DMS153 treated with DMSO at 0.1 percent for 48 hours (cell line): Measurements from ENCODE around the gene CMC4.

ENCODE experiments used
- DNase-seq: peaks from one replicate; lab custom pipeline; 2025; ENCODE audit not compliant: unreplicated experiment; lab: John Stamatoyannopoulos, UW

Gene CMC4

GRCh38 chrX:155054255-155054654, 16.7 kb downstream of the CMC4 start:
- DNase-seq = no peak

GRCh38 chrX:155053656-155054055, 17.3 kb downstream of the CMC4 start:
- no peak for DNase-seq

GRCh38 chrX:155052738-155053498, 18.0 kb downstream of the CMC4 start:
- DNase-seq = no peak

DNA sequence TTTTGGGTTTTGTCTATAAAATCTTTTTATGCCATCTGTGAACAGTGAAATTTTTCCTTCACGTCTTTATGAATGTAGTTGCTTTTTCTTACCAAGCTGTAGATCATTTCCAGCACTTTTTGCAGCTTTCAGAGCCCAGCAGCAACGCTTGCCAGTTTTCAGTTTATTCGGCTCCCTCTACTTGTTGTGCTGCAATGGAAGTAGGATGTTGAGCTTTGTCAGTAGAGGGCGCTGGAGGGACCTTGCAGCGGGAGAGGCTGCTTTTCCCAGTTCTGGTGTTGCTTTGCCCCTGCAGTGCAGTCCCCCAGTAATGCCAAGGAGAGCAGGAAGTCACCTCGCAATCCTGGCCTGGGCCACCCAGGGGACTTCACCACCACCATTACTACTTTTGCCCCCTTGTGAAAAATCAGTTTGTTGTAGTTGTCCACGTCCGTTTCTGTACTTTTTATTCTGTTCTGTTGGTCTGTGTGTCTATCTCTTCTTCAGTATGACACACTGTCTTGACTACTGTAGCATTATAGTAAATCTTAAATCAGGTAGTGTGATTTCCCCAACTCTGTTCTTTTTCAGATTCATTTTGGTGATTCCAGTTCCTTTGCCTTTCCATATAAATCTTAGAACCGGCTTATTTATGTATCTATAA, 21.8 kb downstream of the CMC4 start:
- DNase-seq = peak; percentile 4

DNA sequence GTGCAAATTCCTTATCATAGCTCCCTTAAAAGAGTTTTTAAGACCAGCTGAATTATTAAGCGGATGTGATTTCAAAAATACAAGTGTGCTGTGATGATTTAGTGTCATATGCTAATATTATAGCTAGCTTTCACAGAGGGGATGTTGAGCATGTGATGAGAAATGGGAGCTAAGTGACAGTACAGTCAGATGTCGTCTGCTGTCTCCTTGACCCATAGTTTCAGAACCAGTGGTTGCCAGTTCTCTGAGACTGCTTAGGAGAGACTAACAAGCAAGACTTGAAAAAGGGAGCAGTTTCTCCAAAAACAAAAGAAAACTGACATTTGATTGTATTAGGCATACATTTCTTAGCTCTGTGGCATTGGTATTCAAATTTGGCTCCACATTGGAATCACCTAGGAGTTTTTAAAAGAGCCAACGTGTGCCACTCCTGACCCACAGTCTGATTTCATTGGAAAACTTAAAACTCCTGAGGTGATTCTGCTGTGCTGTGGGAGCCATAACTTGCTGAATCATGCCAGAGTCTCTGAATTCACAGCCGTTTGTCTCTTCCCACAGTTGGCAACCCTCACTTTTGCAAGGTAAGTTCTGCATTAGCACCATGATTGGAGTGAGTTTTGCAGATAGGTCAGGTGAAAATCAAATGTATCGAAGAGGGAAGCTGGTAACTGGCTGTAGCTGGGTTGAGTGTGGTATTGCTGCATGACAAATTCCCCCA, 24.0 kb downstream of the CMC4 start:
- no peak for DNase-seq

GRCh38 chrX:155046129-155046810, 24.7 kb downstream of the CMC4 start:
- DNase-seq = no peak

DNA sequence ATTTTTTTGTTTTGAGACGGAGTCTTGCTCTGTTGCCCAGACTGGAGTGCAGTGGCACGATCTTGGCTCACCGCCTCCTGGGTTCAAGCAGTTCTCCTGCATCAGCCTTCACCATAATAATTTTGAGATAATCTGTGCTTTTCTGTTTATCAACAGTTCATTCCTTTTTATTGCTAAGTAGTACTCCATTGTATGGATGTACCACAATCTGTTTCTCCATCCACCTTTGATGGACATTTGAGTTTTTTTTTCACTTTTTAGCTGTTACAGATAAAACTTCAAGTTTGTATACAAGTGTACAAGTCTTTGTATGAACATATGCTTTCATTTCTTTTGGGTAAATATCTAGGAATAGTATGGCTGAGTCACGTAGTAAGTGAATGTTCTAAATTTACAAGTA, 35.2 kb downstream of the CMC4 start:
- DNase-seq = no peak

DNA sequence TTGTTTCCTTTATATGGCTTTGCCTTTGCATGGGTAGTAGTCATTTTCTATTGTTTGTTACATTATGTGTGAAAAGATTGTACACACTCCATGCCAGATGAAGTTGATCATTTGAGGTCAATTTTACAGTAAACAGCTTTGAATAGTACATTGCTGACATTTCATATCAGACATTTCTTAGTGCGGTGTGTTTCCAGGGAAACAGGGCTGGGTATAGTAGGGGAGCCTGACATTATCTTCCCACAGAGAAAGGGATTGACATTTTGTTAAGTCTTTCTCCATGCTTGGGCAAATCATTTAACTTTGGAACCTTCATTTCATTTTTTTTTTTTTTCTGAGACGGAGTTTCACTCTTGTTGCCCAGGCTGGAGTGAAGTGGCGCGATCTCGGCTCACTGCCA, 39.3 kb downstream of the CMC4 start:
- no peak for DNase-seq

GRCh38 chrX:155028877-155029291, 42.1 kb downstream of the CMC4 start:
- no peak for DNase-seq

GRCh38 chrX:155028129-155028528, 42.8 kb downstream of the CMC4 start:
- DNase-seq = no peak

DNA sequence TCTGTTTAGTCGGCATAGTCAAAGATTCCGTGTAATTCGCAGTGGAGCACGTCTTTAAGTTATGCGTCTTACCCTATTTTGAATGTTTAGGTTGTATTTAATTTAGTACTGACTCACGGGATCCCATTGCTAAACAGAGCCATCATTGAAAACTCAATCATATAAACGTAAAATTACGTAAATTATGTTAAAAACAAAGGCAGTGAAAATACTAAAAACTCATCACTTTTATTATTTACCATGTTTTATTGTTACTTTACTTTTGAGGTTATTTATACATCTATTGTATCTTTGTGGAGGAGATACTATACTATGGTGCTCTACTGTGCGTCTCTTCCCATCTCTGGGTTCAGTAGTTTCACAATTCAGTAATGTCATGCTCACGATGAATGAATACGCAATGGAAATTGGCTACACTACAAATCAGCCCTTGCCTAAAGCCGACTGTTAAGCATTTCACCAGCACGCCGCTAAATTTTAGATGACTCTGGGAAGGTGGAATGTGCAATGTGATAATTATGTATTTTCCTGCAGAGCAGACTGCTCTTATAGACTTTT, 43.3 kb downstream of the CMC4 start:
- peak; percentile 21 for DNase-seq

DNA sequence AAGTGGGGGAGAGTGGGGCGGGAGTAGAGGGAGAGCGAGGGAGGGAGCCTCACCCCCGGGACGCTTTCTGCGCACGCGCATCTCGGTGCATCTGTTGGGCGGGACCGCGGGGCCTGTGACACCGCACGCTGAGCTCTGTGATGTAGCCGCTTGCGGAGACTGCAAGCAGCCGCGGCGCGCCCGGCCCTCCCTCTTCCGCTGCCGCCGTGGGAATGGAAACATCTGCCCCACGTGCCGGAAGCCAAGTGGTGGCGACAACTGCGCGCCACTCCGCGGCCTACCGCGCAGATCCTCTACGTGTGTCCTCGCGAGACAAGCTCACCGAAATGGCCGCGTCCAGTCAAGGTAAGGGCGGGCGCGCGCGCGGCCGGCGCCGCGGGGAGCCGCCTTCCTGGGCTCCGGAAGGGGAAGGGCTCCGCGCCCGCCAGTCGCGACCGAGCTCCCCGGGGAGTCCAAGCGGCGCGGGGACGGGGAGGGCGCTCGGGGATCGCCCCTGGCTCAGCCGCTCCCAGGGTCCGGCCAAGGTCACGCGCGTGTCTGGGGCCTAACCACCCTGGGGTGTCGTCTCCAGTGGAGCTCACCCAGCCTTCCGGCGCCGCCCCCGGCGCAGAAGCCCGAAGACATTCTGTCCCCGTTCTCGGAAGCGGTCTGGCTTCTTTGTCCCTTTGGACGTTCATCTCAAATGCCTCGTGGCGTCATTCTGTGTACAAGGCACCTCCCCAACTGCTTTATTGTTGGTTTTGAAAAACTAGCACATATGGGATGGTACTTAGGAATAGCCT, 44.0 kb downstream of the CMC4 start, which contains the start of gene FUNDC2:
Gene FUNDC2, plus strand, starts transcription at position 118 of the 782 bp plus-strand sequence. Its CDS starts 95 bp downstream, at position 213.
- DNase-seq = peak; percentile 94

DNA sequence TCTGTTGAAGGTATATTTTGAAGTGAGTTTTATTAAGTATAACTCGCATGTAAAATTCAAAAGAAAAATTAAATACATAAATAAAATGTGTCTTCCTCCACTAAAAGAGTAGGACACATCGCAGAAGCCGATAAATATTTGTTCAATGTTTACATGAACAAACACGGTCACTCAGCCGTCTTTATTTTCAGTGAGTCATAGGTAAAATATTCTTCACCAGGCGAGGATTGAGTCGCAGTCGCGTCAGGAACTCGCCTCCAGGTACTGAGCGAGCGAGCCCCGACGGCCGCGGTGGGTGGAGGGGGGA, 44.6 kb downstream of the CMC4 start:
- DNase-seq = no peak

DNA sequence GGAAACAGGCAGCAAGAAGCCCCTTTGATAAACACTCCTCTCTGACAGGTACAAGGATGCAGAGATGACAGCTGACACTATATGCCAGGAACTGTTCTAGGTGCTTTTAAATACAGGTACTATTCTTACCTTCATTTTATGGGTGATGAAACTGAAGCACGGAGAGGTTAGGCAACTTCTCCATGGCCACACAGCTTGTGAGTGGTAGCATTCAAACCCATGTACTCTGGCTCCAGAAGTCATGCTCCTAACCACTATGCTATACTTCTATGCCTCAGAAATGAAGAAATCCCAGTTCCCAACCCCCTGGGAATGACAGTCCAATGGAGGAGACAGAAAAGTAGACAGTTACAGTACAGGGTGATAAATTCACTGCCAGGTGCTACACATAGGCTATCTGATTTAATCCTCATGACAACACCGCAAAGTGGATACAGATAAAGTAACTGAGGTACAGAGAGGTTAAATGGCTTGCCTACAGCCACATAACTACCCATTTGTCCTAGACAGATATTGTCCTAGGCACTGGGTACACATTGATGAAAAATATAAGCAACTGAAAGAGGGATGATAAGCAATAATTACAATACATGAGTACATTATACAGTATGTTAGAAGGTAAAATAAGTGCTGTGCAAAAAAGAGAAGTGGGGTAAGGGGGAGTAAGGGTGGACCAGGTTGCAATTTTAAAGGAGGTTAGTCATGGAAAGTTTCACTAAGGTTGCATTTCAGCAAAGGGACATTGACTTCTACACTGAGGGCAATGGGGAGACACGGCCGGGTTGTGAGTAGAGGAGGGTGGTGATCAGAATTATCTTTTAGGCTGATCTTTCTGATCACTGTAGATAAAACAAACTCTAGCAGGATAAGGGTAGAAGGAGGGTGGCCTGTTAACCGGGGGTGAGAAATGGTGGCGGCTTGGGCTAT, 46.8 kb downstream of the CMC4 start:
- DNase-seq = no peak

GRCh38 chrX:155022585-155022984, 48.4 kb downstream of the CMC4 start, which contains the start of gene F8:
TSS of gene F8 (minus strand) at chrX:155022723. CDS start at chrX:155022552, 171 bp downstream.
- no peak for DNase-seq

- no peak for DNase-seq
These were observed 50.3 kb downstream of the CMC4 start for GRCh38 chrX:155020591-155020990.
